K562 (cell line): ENCODE data around the gene FTL. TPM values are rescaled to one million over a fixed set of nuclear protein-coding genes. Genes with fewer than 3 reads are reported as not detected.

Experiments
- AFF1 ChIP-seq, 2 experiments: fragments of 450-650 bp; IDR thresholded peaks; 2 replicates each; pipeline ENCODE4 v1.6.1; 2018; ENCODE audit warnings: mild to moderate bottlenecking in 2 of 2, low read depth in 1 of 2; ENCODE audit not compliant: partially characterized antibody in 2 of 2
- BMI1 ChIP-seq: fragments of 150-350 bp; IDR thresholded peaks from 2 replicates; pipeline ENCODE4 v1.6.1; 2014; ENCODE audit warnings: low read length
- CBFB ChIP-seq: sonication (generic); formaldehyde crosslinking; IDR thresholded peaks from 2 replicates; pipeline ENCODE4 v1.4.0; 2020; ENCODE audit warnings: mild to moderate bottlenecking, missing genetic modification reagents
- CHAMP1 ChIP-seq: fragments of 450-650 bp; IDR thresholded peaks from 2 replicates; pipeline ENCODE4 v1.6.1; 2016; ENCODE audit warnings: mild to moderate bottlenecking
- MAX ChIP-seq: sonication (generic); formaldehyde crosslinking; IDR thresholded peaks from 2 replicates; pipeline ENCODE4 v1.9.0; 2022; ENCODE audit warnings: mild to moderate bottlenecking, missing genetic modification reagents
- MNT ChIP-seq, 2 experiments: fragments of 450-650 bp; conservative IDR thresholded peaks; 2 replicates each; pipeline ENCODE4 v1.6.1; 2017; ENCODE audit warnings: mild to moderate bottlenecking in 2 of 2, moderate library complexity in 2 of 2
- ZBTB43 ChIP-seq: sonication (generic); formaldehyde crosslinking; IDR thresholded peaks from 2 replicates; pipeline ENCODE4 v1.8.0; 2023; ENCODE audit warnings: mild to moderate bottlenecking, missing genetic modification reagents
- ZNF407 ChIP-seq: fragments of 450-650 bp; IDR thresholded peaks from 2 replicates; pipeline ENCODE4 v1.6.1; 2016; ENCODE audit warnings: low read depth
- polyA plus RNA-seq, 8 experiments: library from polyadenylated mRNA; depleted of rRNA in 4 of 8; stranded (reverse) in 5 of 8; unstranded in 3 of 8; fragments of >200 nt; fragmentation: Nextera tagmentation in 2 of 8; fragmentation: Illumina TruSeq in 1 of 8; extraction: Ambion mirVana in 2 of 8; extraction: Trizol in 1 of 8; gene quantifications; 2 replicates each; pipeline versions ENCODE4 v1.2.1 to v1.2.3, GENCODE V29; 2011 to 2014; ENCODE audit warnings: inconsistent platforms in 1 of 8, missing spikeins in 1 of 8
- total RNA-seq, 7 experiments: library from RNA; depleted of rRNA in 6 of 7; stranded (reverse); fragments of >200 nt in 6 of 7; fragmentation: Illumina TruSeq in 2 of 7; extraction: Trizol in 2 of 7; gene quantifications; 2 replicates each; pipeline versions ENCODE4 v1.2.1 to v1.2.3, GENCODE V29; 2011 to 2021; ENCODE audit warnings: low replicate concordance in 1 of 7

FTL gene
- total and polyA plus RNA-seq, 9 of the 15 experiments (the other 6 are each of a cell fraction or from before 2014, with no cell fraction given): 1,231 to 27,415 (median 3,965) TPM

- no peak for TF ChIP-seq ZNF407
- no peak for TF ChIP-seq AFF1 (IDR thresholded peaks at IDR 0.05; ENCODE audit: low read depth in 1 of 2, partially characterized antibody in 2 of 2)
- no peak for TF ChIP-seq MNT (conservative IDR thresholded peaks at IDR 0.05)
- TF ChIP-seq CBFB (CRISPR knock-in tag): no peak
- no peak for TF ChIP-seq CHAMP1
- TF ChIP-seq MAX (CRISPR knock-in tag): no peak
- no peak for TF ChIP-seq BMI1
- peak; percentile 21; the same call in 1 of the 2 replicates for TF ChIP-seq ZBTB43 (CRISPR knock-in tag)
Measured at GRCh38 chr19:48933382-48933932, 31.7 kb upstream of the FTL start, which contains the start of gene DHDH (continued).
